PFSK-1 (cell line): ENCODE data around the gene AR.

Source experiments
- POLR2AphosphoS5 ChIP-seq: IDR thresholded peaks from 2 replicates; pipeline ENCODE4 v1.6.1; 2012; ENCODE audit warnings: low read depth, mild to moderate bottlenecking, control low read depth, low read length, moderate library complexity
- REST ChIP-seq, 2 experiments: IDR thresholded peaks; 2 replicates each; pipeline versions ENCODE4 v1.6.1 to v1.8.0; 2011 to 2012; ENCODE audit warnings: low read depth in 2 of 2, low read length in 2 of 2, control low read depth in 1 of 2, inconsistent platforms in 1 of 2, mild to moderate bottlenecking in 1 of 2, moderate library complexity in 1 of 2; ENCODE audit not compliant: insufficient read depth in 1 of 2
- SIN3A ChIP-seq: IDR thresholded peaks from 2 replicates; pipeline ENCODE4 v1.6.1; 2012; ENCODE audit warnings: mild to moderate bottlenecking, low read length, moderate library complexity, borderline replicate concordance; ENCODE audit not compliant: insufficient read depth

DNA sequence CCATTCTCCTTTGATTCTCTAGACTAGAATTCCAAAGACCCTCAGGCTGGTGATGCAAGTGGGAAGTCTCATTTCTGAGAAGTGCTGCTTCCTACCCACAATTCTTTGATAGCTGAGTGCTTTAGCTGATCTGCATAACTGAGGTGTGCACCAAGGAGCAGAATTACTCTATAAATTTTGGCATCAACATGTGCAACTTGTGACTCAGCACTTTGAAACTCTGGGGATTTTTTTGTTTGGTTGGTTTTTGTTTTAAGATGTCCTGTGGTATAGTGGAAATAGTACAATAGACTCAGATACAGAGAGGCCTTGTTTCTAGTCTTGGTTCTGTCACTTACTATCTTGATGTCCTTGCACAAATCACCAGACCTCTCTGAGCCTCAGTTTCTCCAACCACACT lies 148.4 kb downstream of the AR start:
- TF ChIP-seq REST (IDR thresholded peaks at IDR 0.05; ENCODE audit: insufficient read depth in 1 of 2, low read depth in 2 of 2, low read length in 2 of 2) (no peak), POLR2AphosphoS5 (no peak), SIN3A (no peak)
